Heart right ventricle (tissue), 16 donors: ENCODE measurements around the gene NDUFA3. TPM values are rescaled to one million over a fixed set of nuclear protein-coding genes. Genes with fewer than 3 reads are reported as not detected.

Source experiments
- ATAC-seq, 8 donors: fragments of 200-7000 bp; cut with Tn5 transposase; one replicate each; pipeline ENCODE4 v1.9.1; 2020; ENCODE audit warnings: mild to moderate bottlenecking in 8 of 8, moderate library complexity in 8 of 8, moderate number of reproducible peaks in 1 of 8
- DNase-seq, 2 donors: peaks; one replicate each; pipeline ENCODE4 v3.0.0-alpha.2; 2020
- H3K27ac ChIP-seq, 10 donors: fragments of 200-600 bp; sonication (generic) in 2 of 10; one replicate each; pipeline versions ENCODE4 v1.5.0 to v1.8.0; 2020 to 2022; ENCODE audit warnings: mild to moderate bottlenecking in 3 of 10
- H3K27me3 ChIP-seq, 7 donors: fragments of 200-600 bp; one replicate each; pipeline ENCODE4 v1.8.0; 2021 to 2022; ENCODE audit warnings: mild to moderate bottlenecking in 2 of 7
- H3K36me3 ChIP-seq, 9 donors: fragments of 200-600 bp; sonication (generic) in 1 of 9; one replicate each; pipeline versions ENCODE4 v1.5.0 to v1.8.0; 2020 to 2022; ENCODE audit warnings: mild to moderate bottlenecking in 2 of 9
- H3K4me1 ChIP-seq, 9 donors: fragments of 200-600 bp; sonication (generic) in 1 of 9; one replicate each; pipeline versions ENCODE4 v1.5.0 to v1.8.0; 2020 to 2022; ENCODE audit warnings: mild to moderate bottlenecking in 4 of 9
- H3K4me3 ChIP-seq, 10 donors: fragments of 200-600 bp; sonication (generic) in 2 of 10; one replicate each; pipeline versions ENCODE4 v1.5.0 to v1.8.0; 2020 to 2022; ENCODE audit warnings: mild to moderate bottlenecking in 7 of 10, moderate library complexity in 2 of 10
- H3K9me3 ChIP-seq, 11 donors: fragments of 200-600 bp in 10 of 11; sonication (generic) in 2 of 11; one replicate each; pipeline versions ENCODE4 v1.5.0 to v1.8.0; 2013 to 2022; ENCODE audit warnings: mild to moderate bottlenecking in 2 of 11, control low read depth in 1 of 11, moderate library complexity in 1 of 11
- WGBS, 2 donors: extraction: QIAGEN DNeasy Blood & Tissue Kit; methylation state at CpG; one replicate each; pipeline ENCODE4 v1.1.7; 2013; ENCODE audit warnings: inconsistent platforms in 1 of 2; 5-methylcytosine and 5-hydroxymethylcytosine counted together
- intact Hi-C, 10 donors: fragments of 100-400 bp; cut with DNase I; formaldehyde crosslinking; loops; one replicate each; pipeline versions ENCODE4 v1.11.1 to v1.14.2; 2022
- polyA plus RNA-seq, 2 donors: library from polyadenylated mRNA; stranded (reverse); fragments of 200-250 nt; gene quantifications; one replicate each; pipeline ENCODE4 v1.2.3, GENCODE V29; 2013
- total RNA-seq, 10 donors: library from RNA; stranded (reverse); fragmentation: NEBNext Ultra II Directional in 3 of 10; extraction: Animal tissue kit (Norgen Biotek cat#: 25700) in 3 of 10; gene quantifications; one replicate each; pipeline versions ENCODE4 v1.2.1 to v1.2.4, GENCODE V29; 2021 to 2023
- TF ChIP-seq, protein P1 (sequence below), 9 donors: fragments of 200-600 bp; sonication (generic) in 2 of 9; IDR thresholded peaks; one replicate each; pipeline versions ENCODE4 v1.5.0 to v1.8.0; 2021 to 2022; ENCODE audit warnings: antibody characterized with exemption in 9 of 9, mild to moderate bottlenecking in 5 of 9, moderate library complexity in 1 of 9
- donor health status: Arrhythmogenic right ventricular cardiomyopathy.
- donor health status: ischemic (EF 13 %, LVEDD 7.1; RV severe dilation, severe dysfunction).
- donor health status: healthy with polysubstance abuse.
- donor health status: DM: no; HTN: yes; CAD: no.
- donor health status: DM: no; HTN: no; CAD: no.
- donor health status: ischemic (EF 25% LVEDD 6.9; RV normal size, moderate dysfunction).
- donor health status: ischemic (EF 25% LVEDD 5.7; RV mildly dilated, moderate dysfunction).
- donor health status: healthy.
- donor health status: DM: yes; HTN: yes; CAD: no.
- donor health status: Ischemic cardiomyopathy.
- donor health status: ischemic (EF 35%, LVEDD 5.7; RV mildly dilated, moderate dysfunction).
- donor health status: nonischemic (EF 11% LVEDD 7.7; RV severe dilation, severe dysfunction).
- donor health status: DM: yes; HTN: yes; CAD: no.
- donor health status: PGD.
- donor health status: ischemic (EF 29% LVEDD 5.4; RV normal size, mild dysfunction).
- donor health status: nonischemic (EF 23%, LVEDD 6.1; RV moderate dilation, normal function).

NDUFA3 gene
- total and polyA plus RNA-seq, 12 donors, result 239 to 3,395 (median 360) TPM

GRCh38 chr19:54129617-54129996 is 27.0 kb downstream of the NDUFA3 start:
- H3K4me1 ChIP-seq, result no peaks in the 10 kb centered on the region
- H3K4me3 ChIP-seq, result no peak overlapping the region
- no peaks in the 10 kb centered on the region for H3K9me3 ChIP-seq
- 97 to 98% methylated on average over 20 of the region's 20 CpGs for WGBS, 2 donors
- H3K27ac ChIP-seq, result no peak overlapping the region
- ATAC-seq, result no peak
- intact Hi-C loops, result no loop called here
- H3K36me3 ChIP-seq, result peaks cover 4 to 83% (median 50%) of the 10 kb centered on the region in 9 donors
- peaks cover 0 to 2% (median 0%) of the 10 kb centered on the region in 7 donors for H3K27me3 ChIP-seq
- DNase-seq, result no peak
- TF ChIP-seq, protein P1, sequence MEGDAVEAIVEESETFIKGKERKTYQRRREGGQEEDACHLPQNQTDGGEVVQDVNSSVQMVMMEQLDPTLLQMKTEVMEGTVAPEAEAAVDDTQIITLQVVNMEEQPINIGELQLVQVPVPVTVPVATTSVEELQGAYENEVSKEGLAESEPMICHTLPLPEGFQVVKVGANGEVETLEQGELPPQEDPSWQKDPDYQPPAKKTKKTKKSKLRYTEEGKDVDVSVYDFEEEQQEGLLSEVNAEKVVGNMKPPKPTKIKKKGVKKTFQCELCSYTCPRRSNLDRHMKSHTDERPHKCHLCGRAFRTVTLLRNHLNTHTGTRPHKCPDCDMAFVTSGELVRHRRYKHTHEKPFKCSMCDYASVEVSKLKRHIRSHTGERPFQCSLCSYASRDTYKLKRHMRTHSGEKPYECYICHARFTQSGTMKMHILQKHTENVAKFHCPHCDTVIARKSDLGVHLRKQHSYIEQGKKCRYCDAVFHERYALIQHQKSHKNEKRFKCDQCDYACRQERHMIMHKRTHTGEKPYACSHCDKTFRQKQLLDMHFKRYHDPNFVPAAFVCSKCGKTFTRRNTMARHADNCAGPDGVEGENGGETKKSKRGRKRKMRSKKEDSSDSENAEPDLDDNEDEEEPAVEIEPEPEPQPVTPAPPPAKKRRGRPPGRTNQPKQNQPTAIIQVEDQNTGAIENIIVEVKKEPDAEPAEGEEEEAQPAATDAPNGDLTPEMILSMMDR (IDR thresholded peaks at IDR 0.05), result no peak

- DNase-seq (no peak), ATAC-seq (no peak)
- peaks cover 0 to 6% (median 0%) of the 10 kb centered on the region in 7 donors for H3K27me3 ChIP-seq
- no peaks in the 10 kb centered on the region for H3K9me3 ChIP-seq
- no peak overlapping the region for H3K4me3 ChIP-seq
- WGBS, 2 donors, result 79 to 84% methylated on average over 10 of the region's 10 CpGs
- H3K27ac ChIP-seq, result no peak overlapping the region
- H3K36me3 ChIP-seq, result peaks cover 0 to 45% (median 14%) of the 10 kb centered on the region in 9 donors
- TF ChIP-seq, protein P1 (IDR thresholded peaks at IDR 0.05), result no peak
- peaks cover 4 to 16% (median 11%) of the 10 kb centered on the region in 9 donors for H3K4me1 ChIP-seq
- intact Hi-C loops, result no loop called here
These were observed 30.8 kb downstream of the NDUFA3 start for GRCh38 chr19:54133312-54133956.

GRCh38 chr19:54133957-54134590 is 31.4 kb downstream of the NDUFA3 start:
- Histone ChIP-seq H3K9me3 (no peaks in the 10 kb centered on the region), H3K27me3 (peaks cover 0 to 6% (median 0%) of the 10 kb centered on the region in 7 donors), H3K27ac (no peak overlapping the region), H3K36me3 (peaks cover 0 to 38% (median 8%) of the 10 kb centered on the region in 9 donors), H3K4me3 (no peak overlapping the region), H3K4me1 (peaks cover 10 to 23% (median 17%) of the 10 kb centered on the region in 9 donors)
- TF ChIP-seq, protein P1 (IDR thresholded peaks at IDR 0.05), result no peak
- intact Hi-C loops, result no loop called here
- 63 to 79% methylated on average over 2 of the region's 2 CpGs for WGBS, 2 donors
- ATAC-seq (no peak), DNase-seq (no peak)

DNA sequence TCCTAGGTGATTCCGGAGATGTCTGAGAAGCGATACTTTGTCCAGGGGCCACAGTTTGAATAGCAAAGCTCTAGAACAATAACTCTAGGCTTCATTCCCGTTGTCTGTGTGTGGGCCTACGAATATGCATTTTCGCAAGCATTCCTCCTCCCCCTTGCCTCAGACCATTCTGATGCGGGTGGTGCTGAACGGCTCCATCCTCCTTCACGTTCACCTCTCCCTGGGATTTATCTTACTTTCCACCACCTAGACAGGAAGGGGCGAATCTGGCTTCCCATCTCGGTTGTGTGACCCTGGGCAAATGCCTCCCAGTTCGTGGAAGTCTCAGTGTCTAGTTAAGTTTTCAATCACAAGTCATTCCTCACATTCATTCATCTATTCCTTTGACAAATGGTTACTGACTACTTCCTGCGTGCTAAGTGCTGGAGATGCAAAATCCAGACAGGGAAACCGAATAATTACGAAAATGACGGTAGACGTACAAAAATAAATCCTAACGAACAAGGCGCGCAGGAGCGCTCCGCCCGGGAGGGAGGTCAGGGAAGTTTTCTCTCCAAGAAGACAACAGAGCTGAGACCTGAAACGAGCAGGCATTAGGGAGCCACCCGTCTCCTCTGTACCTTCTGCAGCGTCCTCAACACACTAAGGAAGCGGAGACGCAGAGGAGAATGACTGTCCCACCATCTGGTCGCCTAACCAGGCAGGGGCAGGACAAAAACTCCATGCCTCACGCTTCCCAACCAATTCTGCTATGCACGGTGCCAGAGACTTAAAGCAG is 33.6 kb downstream of the NDUFA3 start:
- peaks cover 16 to 45% (median 38%) of the 10 kb centered on the region in 9 donors for H3K4me1 ChIP-seq
- 4% methylated on average over 30 of the region's 30 CpGs for WGBS, 2 donors
- H3K27ac ChIP-seq, result peak overlapping the region in 9 of 10 donors; percentile 28 to 76 (median 61)
- intact Hi-C loops, result loop anchor here in 1 of 10 donors (2.0 kb wide), 1 partner anchor 21 kb away; the partner anchor contains the start of genes PRPF31 and TFPT
- peaks cover 0 to 35% (median 0%) of the 10 kb centered on the region in 9 donors for H3K36me3 ChIP-seq
- no peaks in the 10 kb centered on the region for H3K9me3 ChIP-seq
- ATAC-seq (no peak), DNase-seq (no peak)
- TF ChIP-seq, protein P1 (IDR thresholded peaks at IDR 0.05), result no peak
- peaks cover 0 to 6% (median 0%) of the 10 kb centered on the region in 7 donors for H3K27me3 ChIP-seq
- H3K4me3 ChIP-seq, result peak overlapping the region; percentile 7 to 69 (median 58)
